NT2/D1 (cell line): ENCODE data around the gene CPN2.

Source experiments
- YY1 ChIP-seq: IDR thresholded peaks from 2 replicates; pipeline ENCODE4 v1.6.1; 2011; ENCODE audit not compliant: insufficient read length, insufficient read depth
- ZNF274 ChIP-seq: IDR thresholded peaks from 2 replicates; pipeline ENCODE4 v1.6.1; 2011; ENCODE audit warnings: mild to moderate bottlenecking, low read depth, low read length

- TF ChIP-seq ZNF274 (no peak), YY1 (no peak)
Observed at GRCh38 chr3:194315965-194316361, 35.2 kb downstream of the CPN2 start.
